Panc1 (cell line): ENCODE data around the gene GOLGB1.

ENCODE experiments used
- CTCF ChIP-seq: fragments of 450-650 bp; IDR thresholded peaks from 2 replicates; pipeline ENCODE4 v1.5.1; 2017; ENCODE audit warnings: mild to moderate bottlenecking
- POLR2AphosphoS5 ChIP-seq: IDR thresholded peaks from 2 replicates; pipeline ENCODE4 v1.6.1; 2012; ENCODE audit warnings: mild to moderate bottlenecking, low read depth, low read length, moderate library complexity
- REST ChIP-seq, 2 experiments: IDR thresholded peaks; 2 replicates each; pipeline ENCODE4 v1.6.1; 2011 to 2012; ENCODE audit warnings: low read depth in 2 of 2, control low read depth in 1 of 2, low read length in 1 of 2, mild to moderate bottlenecking in 1 of 2, moderate library complexity in 1 of 2; ENCODE audit not compliant: insufficient read depth in 1 of 2
- SIN3A ChIP-seq: IDR thresholded peaks from 2 replicates; pipeline ENCODE4 v1.6.1; 2012; ENCODE audit warnings: low read depth, mild to moderate bottlenecking, low read length, moderate library complexity, borderline replicate concordance; ENCODE audit not compliant: insufficient read depth
- TCF7L2 ChIP-seq: IDR thresholded peaks from 2 replicates; pipeline ENCODE4 v1.6.1; 2011; ENCODE audit warnings: mild to moderate bottlenecking, low read depth, low read length, inconsistent platforms

- no peak for TF ChIP-seq CTCF
- TF ChIP-seq REST (IDR thresholded peaks at IDR 0.05; ENCODE audit: insufficient read depth in 1 of 2, low read depth in 2 of 2, low read length in 1 of 2): no peak
- TF ChIP-seq SIN3A: no peak
- no peak for TF ChIP-seq POLR2AphosphoS5
- no peak for TF ChIP-seq TCF7L2
Observed at GRCh38 chr3:121651684-121652083, 97.9 kb downstream of the GOLGB1 start.
